Stimulated activated naive CD8-positive, alpha-beta T cell treated with anti-CD3 and anti-CD28 coated beads, Interleukin-15, amount 100 ng/mL, for 72 hours (primary cell): ENCODE results near the gene NKPD1.

Experiments
- ATAC-seq: fragments of 150-1000 bp; cut with Tn5 transposase; 2 replicates; pipeline ENCODE4 v1.10.0; 2021; ENCODE audit warnings: mild to moderate bottlenecking, moderate library complexity
- DNase-seq, 2 donors: peaks; one replicate each; pipeline ENCODE4 v3.0.0; 2021 to 2022
- H3K27ac Mint-ChIP-seq, 2 donors: one replicate each; pipeline ENCODE4 v1.8.0; 2022; ENCODE audit warnings: mild to moderate bottlenecking in 2 of 2, mixed read lengths in 2 of 2, moderate library complexity in 2 of 2
- H3K27me3 Mint-ChIP-seq: one replicate; pipeline ENCODE4 v1.8.0; 2022; ENCODE audit warnings: mixed read lengths
- H3K4me1 Mint-ChIP-seq: one replicate; pipeline ENCODE4 v1.8.0; 2022; ENCODE audit warnings: mild to moderate bottlenecking, mixed read lengths
- H3K4me3 Mint-ChIP-seq, 2 donors: one replicate each; pipeline ENCODE4 v1.8.0; 2022; ENCODE audit warnings: mild to moderate bottlenecking in 2 of 2, mixed read lengths in 2 of 2, moderate library complexity in 1 of 2
- H3K9me3 Mint-ChIP-seq, 2 donors: one replicate each; pipeline ENCODE4 v1.8.0; 2022; ENCODE audit warnings: mixed read lengths in 2 of 2

NKPD1 gene

GRCh38 chr19:45164577-45165335 lies 4.0 kb upstream of the NKPD1 start:
- Mint-ChIP-seq H3K27me3 (no peaks in the 10 kb centered on the region), H3K4me3 (peak overlapping the region; percentile 34 to 76), H3K4me1 (peaks cover 39% of the 10 kb centered on the region), H3K27ac (peak overlapping the region; percentile 80 to 92), H3K9me3 (no peaks in the 10 kb centered on the region)
- ATAC-seq (peak; percentile 94), DNase-seq (peak; percentile 58 to 87)

DNA sequence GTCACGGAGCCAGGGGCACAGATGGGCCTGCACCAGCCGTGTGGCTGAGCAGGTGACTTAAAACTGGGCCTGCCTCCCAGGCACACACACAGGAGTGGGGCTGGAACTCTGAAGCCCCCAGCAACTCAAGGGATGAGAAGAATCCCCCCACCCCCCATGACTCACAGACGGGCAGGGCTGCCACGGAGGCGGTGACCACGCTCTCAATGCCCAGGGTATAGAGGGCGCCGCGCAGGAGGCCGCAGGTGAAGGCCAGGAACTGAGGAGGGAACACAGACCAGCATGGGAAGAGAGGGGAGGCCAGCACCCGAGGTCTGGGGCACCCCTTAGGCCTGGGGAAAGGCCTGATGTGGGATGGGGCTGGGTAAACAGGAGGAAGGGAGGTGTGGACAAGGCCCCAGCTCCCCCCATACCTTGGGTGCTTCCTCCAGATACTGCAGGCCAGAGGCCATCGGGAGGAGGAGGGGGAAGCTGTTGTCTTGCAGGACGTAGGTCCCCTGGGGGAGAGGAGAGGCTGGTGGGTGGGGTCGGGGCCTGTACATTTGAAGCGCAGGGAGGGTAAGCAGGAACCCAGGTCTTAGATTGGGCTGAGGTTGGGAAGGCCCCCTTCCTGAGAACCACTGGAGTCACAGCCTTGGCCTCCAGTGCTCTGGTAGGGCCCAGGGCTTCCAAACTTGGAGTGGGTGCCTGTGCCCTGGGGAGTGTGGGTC lies 3.1 kb upstream of the NKPD1 start:
- no peaks in the 10 kb centered on the region for H3K9me3 Mint-ChIP-seq
- peaks cover 40% of the 10 kb centered on the region for H3K4me1 Mint-ChIP-seq
- H3K4me3 Mint-ChIP-seq = peak overlapping the region; percentile 34 to 76
- no peak for DNase-seq
- H3K27ac Mint-ChIP-seq = peak overlapping the region; percentile 80 to 82
- ATAC-seq = no peak
- peaks cover 5% of the 10 kb centered on the region for H3K27me3 Mint-ChIP-seq

DNA sequence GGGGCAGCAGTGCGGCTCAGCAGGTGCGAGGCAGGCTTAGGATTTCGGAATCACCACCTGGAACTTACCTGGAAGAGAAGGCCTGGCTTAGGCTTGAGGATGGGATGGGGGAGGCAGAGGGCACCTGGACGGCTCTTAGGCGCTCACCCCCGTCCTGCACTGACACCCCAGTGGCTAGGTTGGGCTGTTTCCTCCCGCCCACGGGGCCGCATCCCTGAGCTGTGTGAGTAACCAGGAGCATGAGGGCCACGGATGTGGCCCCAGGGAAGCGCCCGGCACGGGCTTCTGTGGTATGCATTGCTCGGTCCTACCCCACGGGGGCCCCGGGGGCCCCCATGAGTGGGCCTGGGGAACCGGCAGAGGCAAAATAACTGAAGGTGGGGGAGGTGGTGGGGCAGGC lies 2.4 kb upstream of the NKPD1 start:
- Mint-ChIP-seq H3K9me3 (no peaks in the 10 kb centered on the region), H3K4me3 (no peak overlapping the region), H3K4me1 (peaks cover 44% of the 10 kb centered on the region), H3K27me3 (peaks cover 12% of the 10 kb centered on the region), H3K27ac (no peak overlapping the region)
- no peak for ATAC-seq
- no peak for DNase-seq

GRCh38 chr19:45162608-45163143 lies 1.9 kb upstream of the NKPD1 start:
- Mint-ChIP-seq H3K4me3 (no peak overlapping the region), H3K27ac (no peak overlapping the region), H3K4me1 (peaks cover 47% of the 10 kb centered on the region), H3K9me3 (no peaks in the 10 kb centered on the region), H3K27me3 (peaks cover 17% of the 10 kb centered on the region)
- ATAC-seq (no peak), DNase-seq (no peak)

- ATAC-seq (no peak), DNase-seq (no peak)
- H3K4me3 Mint-ChIP-seq = no peak overlapping the region
- peaks cover 45% of the 10 kb centered on the region for H3K4me1 Mint-ChIP-seq
- peaks cover 21% of the 10 kb centered on the region for H3K27me3 Mint-ChIP-seq
- H3K27ac Mint-ChIP-seq = no peak overlapping the region
- no peaks in the 10 kb centered on the region for H3K9me3 Mint-ChIP-seq
Observed at GRCh38 chr19:45161738-45162607, 1.2 kb upstream of the NKPD1 start.

- Mint-ChIP-seq H3K4me3 (no peak overlapping the region), H3K4me1 (peaks cover 34% of the 10 kb centered on the region), H3K27me3 (peaks cover 39% of the 10 kb centered on the region), H3K9me3 (no peaks in the 10 kb centered on the region), H3K27ac (no peak overlapping the region)
- ATAC-seq (no peak), DNase-seq (no peak)
Observed at GRCh38 chr19:45159971-45160324, 834 bp downstream of the NKPD1 start.

GRCh38 chr19:45159210-45159970 lies 1.4 kb downstream of the NKPD1 start:
- ATAC-seq = no peak
- peaks cover 44% of the 10 kb centered on the region for H3K27me3 Mint-ChIP-seq
- no peak for DNase-seq
- no peak overlapping the region for H3K27ac Mint-ChIP-seq
- no peaks in the 10 kb centered on the region for H3K9me3 Mint-ChIP-seq
- H3K4me3 Mint-ChIP-seq = no peak overlapping the region
- H3K4me1 Mint-ChIP-seq = peaks cover 30% of the 10 kb centered on the region

- Mint-ChIP-seq H3K4me1 (peaks cover 30% of the 10 kb centered on the region), H3K27ac (no peak overlapping the region)
Observed at GRCh38 chr19:45158503-45159209, 2.1 kb downstream of the NKPD1 start.

DNA sequence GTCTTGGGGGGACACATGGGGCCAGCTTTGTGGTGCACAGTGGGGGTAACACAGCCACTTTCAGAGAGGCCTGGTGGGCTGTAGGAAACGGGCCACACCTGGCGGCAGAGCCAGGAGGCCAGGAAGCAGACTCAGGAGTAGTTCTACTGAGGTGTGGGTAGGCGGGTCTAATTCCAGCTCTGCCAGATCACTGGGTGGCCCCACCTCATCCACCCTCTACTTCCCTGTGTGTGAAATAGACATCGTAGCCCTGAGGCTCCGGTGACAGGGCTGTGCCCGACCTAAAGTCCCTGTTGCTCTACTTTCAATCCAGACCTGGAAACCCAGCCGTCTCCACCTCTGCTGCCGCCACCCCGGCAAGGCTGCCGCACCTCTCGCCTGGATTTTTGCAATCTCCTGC lies 4.0 kb downstream of the NKPD1 start:
- no peak for ATAC-seq
- Mint-ChIP-seq H3K9me3 (peaks cover 0 to 6% of the 10 kb centered on the region in 2 donors), H3K27me3 (peaks cover 70% of the 10 kb centered on the region), H3K4me1 (peaks cover 43% of the 10 kb centered on the region), H3K4me3 (no peak overlapping the region), H3K27ac (peak overlapping the region in 1 of 2 donors; percentile 73)
- DNase-seq = no peak

More at GRCh38 chr19:45158503-45159209, 2.1 kb downstream of the NKPD1 start:
- Mint-ChIP-seq H3K27me3 (peaks cover 51% of the 10 kb centered on the region), H3K4me3 (no peak overlapping the region), H3K9me3 (no peaks in the 10 kb centered on the region)
- no peak for DNase-seq
- ATAC-seq = no peak

GRCh38 chr19:45156011-45156630 lies 4.7 kb downstream of the NKPD1 start:
- no peak for ATAC-seq
- no peak for DNase-seq
- peaks cover 49% of the 10 kb centered on the region for H3K4me1 Mint-ChIP-seq
- H3K4me3 Mint-ChIP-seq = no peak overlapping the region
- peaks cover 0 to 6% of the 10 kb centered on the region in 2 donors for H3K9me3 Mint-ChIP-seq
- peaks cover 76% of the 10 kb centered on the region for H3K27me3 Mint-ChIP-seq
- peak overlapping the region in 1 of 2 donors; percentile 92 for H3K27ac Mint-ChIP-seq

DNA sequence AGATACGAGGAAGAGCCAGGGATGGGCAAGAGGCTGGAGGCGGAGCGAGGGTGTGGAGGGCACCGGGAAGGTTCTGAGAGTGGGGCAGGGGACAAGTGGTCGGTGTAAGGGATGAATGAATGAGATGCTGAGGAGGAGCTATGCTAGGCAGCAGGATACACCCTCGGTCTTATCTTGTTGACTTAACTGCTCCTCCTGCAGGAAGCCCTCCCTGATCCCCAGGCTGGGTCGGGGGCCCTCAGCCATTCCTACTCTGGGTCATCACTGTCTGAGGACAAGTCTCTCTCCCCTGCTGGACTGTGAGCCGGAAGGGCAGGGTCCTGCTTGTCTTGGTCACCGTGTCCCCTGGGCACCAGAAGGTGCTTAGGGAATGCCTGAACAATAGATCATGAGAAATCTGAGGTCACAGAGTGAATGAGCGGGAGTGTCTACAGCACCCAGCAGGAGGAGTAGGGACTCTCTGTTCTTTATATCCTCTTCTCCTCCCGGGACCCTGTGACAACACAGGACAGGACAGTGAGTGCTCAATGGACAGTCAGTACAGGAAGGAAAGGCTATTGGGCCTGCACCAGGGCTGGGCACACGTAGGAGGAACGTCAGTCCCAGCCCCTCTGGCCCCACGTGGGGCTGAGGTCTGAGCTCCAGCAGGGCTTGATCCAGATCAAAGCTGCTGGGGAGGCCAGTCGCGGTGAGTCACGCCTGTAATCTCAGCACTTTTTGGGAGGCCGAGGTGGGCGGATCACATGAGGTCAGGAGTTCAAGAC lies 6.5 kb downstream of the NKPD1 start:
- H3K9me3 Mint-ChIP-seq = peaks cover 0 to 6% of the 10 kb centered on the region in 2 donors
- peak overlapping the region; percentile 20 to 87 for H3K4me3 Mint-ChIP-seq
- H3K27me3 Mint-ChIP-seq = peaks cover 77% of the 10 kb centered on the region
- DNase-seq (no peak), ATAC-seq (no peak)
- peaks cover 54% of the 10 kb centered on the region for H3K4me1 Mint-ChIP-seq
- peak overlapping the region in 1 of 2 donors; percentile 6 for H3K27ac Mint-ChIP-seq

DNA sequence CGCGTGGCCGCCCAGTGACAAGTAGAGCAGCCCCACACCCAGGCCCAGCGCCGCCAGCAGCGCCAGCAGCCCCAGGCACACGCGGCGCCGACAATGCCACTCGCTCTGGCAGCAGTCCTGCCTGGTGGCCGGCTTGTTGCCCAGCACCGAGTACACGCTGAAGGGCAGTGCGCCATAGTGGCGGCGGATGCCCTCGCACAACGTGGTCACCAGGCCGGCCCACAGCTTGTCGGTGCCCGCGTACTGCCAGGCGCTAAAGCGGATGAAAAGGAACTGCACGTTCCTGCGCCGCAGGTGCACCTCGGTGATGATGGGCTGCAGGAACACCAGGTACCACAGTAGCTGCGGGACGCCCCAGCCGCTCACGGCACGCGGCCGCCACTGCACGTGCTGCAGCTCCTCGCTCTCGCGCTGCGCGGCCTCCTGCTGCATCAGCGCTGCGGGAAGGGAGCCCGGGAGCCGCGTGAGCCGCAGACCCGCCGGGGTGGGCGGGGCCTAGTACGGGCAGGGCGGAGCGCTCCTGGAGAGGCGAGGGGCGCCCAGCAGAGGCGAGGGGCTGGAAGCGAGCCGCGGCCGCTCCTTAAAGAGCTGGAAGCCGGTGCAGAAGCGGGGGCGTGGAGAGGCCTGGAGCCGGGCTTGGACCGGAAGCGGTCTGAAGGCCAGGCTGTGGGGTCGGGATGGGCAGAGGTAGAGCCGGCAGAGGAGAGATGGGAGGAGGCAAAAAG lies 7.3 kb downstream of the NKPD1 start:
- DNase-seq (peak in 1 of 2 donors; percentile 30), ATAC-seq (peak; percentile 41)
- Mint-ChIP-seq H3K27ac (no peak overlapping the region), H3K27me3 (peaks cover 70% of the 10 kb centered on the region), H3K4me1 (peaks cover 51% of the 10 kb centered on the region), H3K4me3 (peak overlapping the region; percentile 80 to 87), H3K9me3 (peaks cover 0 to 6% of the 10 kb centered on the region in 2 donors)
